Measurements from ENCODE around the gene SMIM21. TPM values are rescaled to one million over a fixed set of nuclear protein-coding genes. Genes with fewer than 3 reads are reported as not detected.

The SMIM21 gene
- total and polyA plus RNA-seq, 2 of the 8 experiments (the other 6 are each of a cell fraction or from before 2014, with no cell fraction given): not detected

- Histone ChIP-seq H4K91ac (replicated peaks; ENCODE audit: insufficient read length, low read length) (no peak overlapping the region), H2BK15ac (ENCODE audit: low read length) (no peak overlapping the region), H3K27me3 (replicated peaks in 1 of 4; ENCODE audit: control insufficient read depth in 3 of 4, extremely low read depth in 1 of 4, insufficient read depth in 3 of 4, low read length in 3 of 4) (no peaks in the 10 kb centered on the region), H3K4me1 (replicated peaks in 1 of 4; ENCODE audit: control insufficient read depth in 3 of 4, insufficient read depth in 4 of 4, low read length in 3 of 4) (no peaks in the 10 kb centered on the region), H3K18ac (ENCODE audit: extremely low read depth, low read length) (no peak overlapping the region), H2AK5ac (ENCODE audit: low read depth, low read length) (no peak overlapping the region), H3K9me3 (ENCODE audit: insufficient read depth in 2 of 2, low read depth in 1 of 2, low read length in 1 of 2) (no peaks in the 10 kb centered on the region), H3K36me3 (ENCODE audit: control insufficient read depth in 2 of 4, insufficient read depth in 4 of 4, low read length in 3 of 4) (no peaks in the 10 kb centered on the region), H2AFZ (ENCODE audit: low read length) (no peak overlapping the region), H3K56ac (replicated peaks; ENCODE audit: insufficient read length, low read depth, low read length) (no peak overlapping the region), H2BK12ac (ENCODE audit: low read depth, low read length) (no peak overlapping the region), H4K20me1 (replicated peaks in 1 of 2; ENCODE audit: control insufficient read depth in 1 of 2, insufficient read depth in 2 of 2, low read length in 2 of 2) (no peaks in the 10 kb centered on the region), H3K14ac (ENCODE audit: insufficient read length) (no peak overlapping the region), H3K4me2 (ENCODE audit: insufficient read depth in 1 of 2, low read depth in 2 of 2, low read length in 2 of 2) (no peak overlapping the region), H3K23ac (ENCODE audit: insufficient read length) (no peak overlapping the region), H2BK5ac (ENCODE audit: low read depth, low read length) (no peak overlapping the region), H3K27ac (ENCODE audit: low read depth, low read length) (no peak overlapping the region), H3K4me3 (ENCODE audit: extremely low read depth in 1 of 4, insufficient read depth in 2 of 4, low read depth in 3 of 4, low read length in 4 of 4) (no peak overlapping the region), H4K5ac (ENCODE audit: insufficient read length, low read depth, low read length) (no peak overlapping the region), H3K23me2 (ENCODE audit: low read depth, low read length) (no peaks in the 10 kb centered on the region), H2BK120ac (replicated peaks; ENCODE audit: low read depth, low read length) (no peak overlapping the region), H3K9ac (replicated peaks in 1 of 4; ENCODE audit: extremely low read depth in 1 of 4, low read depth in 3 of 4, low read length in 3 of 4) (no peak overlapping the region), H3K79me2 (ENCODE audit: control insufficient read depth in 1 of 2, insufficient read depth in 2 of 2, low read length in 2 of 2) (no peaks in the 10 kb centered on the region), H3K4ac (replicated peaks; ENCODE audit: insufficient read length, low read depth, low read length) (no peak overlapping the region), H3K79me1 (ENCODE audit: low read depth, low read length) (no peaks in the 10 kb centered on the region), H4K8ac (ENCODE audit: extremely low read depth, insufficient read depth, low read length) (no peak overlapping the region), H2BK20ac (ENCODE audit: low read length) (no peak overlapping the region)
- no peak for FAIRE-seq
- no peak for DNase-seq (ENCODE audit: low read depth in 1 of 2, low spot score in 2 of 2)
- ChIA-PET CTCF (ENCODE audit: partially characterized antibody) (no interaction called here), POLR2A (ENCODE audit: partially characterized antibody) (no interaction called here)
- no peak for TF ChIP-seq ZNF274 (IDR thresholded peaks at IDR 0.05; ENCODE audit: borderline replicate concordance, extremely low read depth, low read length)
- peak; percentile 40; the same call in 1 of the 2 replicates for TF ChIP-seq SRF (IDR thresholded peaks at IDR 0.05; ENCODE audit: low read depth, low read length)
- no peak for TF ChIP-seq CTBP2 (IDR thresholded peaks at IDR 0.05; ENCODE audit: borderline replicate concordance, insufficient read depth, insufficient read length, low read length)
- TF ChIP-seq TAF1 (IDR thresholded peaks at IDR 0.05; ENCODE audit: low read depth, low read length): no peak
- whole genome bisulfite sequencing, 2 experiments (ENCODE audit: extremely low coverage in 1 of 2, insufficient coverage in 1 of 2, insufficient read length in 1 of 2, insufficient replicate concordance in 2 of 2, low coverage in 1 of 2, low lambda C conversion rate in 2 of 2, missing lambda C conversion rate in 1 of 2): 92% methylated on average over 4 of the region's 4 CpGs; no CpG with 5 or more reads in 1 of the 2 experiments
Observed at GRCh38 chr18:75439348-75439747, 11.8 kb upstream of the SMIM21 start.
